Measurements from ENCODE around the gene CMTM6.

Gene CMTM6

GRCh38 chr3:32459450-32459849, 43.2 kb downstream of the CMTM6 start:
- Histone ChIP-seq H2BK15ac (ENCODE audit: low read depth, poor library complexity, severe bottlenecking) (no peak overlapping the region), H3K36me3 (ENCODE audit: control insufficient read depth in 1 of 2, insufficient read depth in 2 of 2, low read depth in 1 of 2, low read length in 2 of 2) (peaks cover 18 to 25% of the 10 kb centered on the region in 2 experiments), H3K9me3 (ENCODE audit: control insufficient read depth, low read length) (no peaks in the 10 kb centered on the region), H2BK120ac (ENCODE audit: low read depth, low read length) (no peak overlapping the region), H3K27ac (ENCODE audit: low read length, poor library complexity, severe bottlenecking) (no peak overlapping the region), H4K91ac (ENCODE audit: low read length) (no peak overlapping the region), H4K8ac (ENCODE audit: low read length) (peak overlapping the region; percentile 47), H2AFZ (ENCODE audit: low read depth, low read length) (no peak overlapping the region), H3K23ac (ENCODE audit: low read length in 2 of 2) (no peak overlapping the region), H3K4ac (ENCODE audit: low read depth in 1 of 2, low read length in 2 of 2) (no peak overlapping the region), H3K9ac (ENCODE audit: low read length) (no peak overlapping the region), H2AK5ac (ENCODE audit: low read length, severe bottlenecking) (no peak overlapping the region), H3K4me3 (ENCODE audit: insufficient read depth in 1 of 2, low read depth in 1 of 2, low read length in 2 of 2) (no peak overlapping the region), H3K4me2 (ENCODE audit: low read length, poor library complexity, severe bottlenecking) (no peak overlapping the region), H3K27me3 (ENCODE audit: control insufficient read depth in 1 of 2, insufficient read depth in 1 of 2, low read length in 2 of 2) (no peaks in the 10 kb centered on the region), H3K14ac (ENCODE audit: low read length in 2 of 2) (no peak overlapping the region), H2BK12ac (ENCODE audit: low read length in 2 of 2) (peak overlapping the region in 1 of 2 experiments; percentile 17), H3K18ac (ENCODE audit: low read depth in 1 of 2, low read length in 2 of 2) (no peak overlapping the region), H3K4me1 (ENCODE audit: control insufficient read depth, insufficient read depth, low read depth, low read length) (peaks cover 10% of the 10 kb centered on the region), H3K79me1 (replicated peaks; ENCODE audit: low read length, poor library complexity, severe bottlenecking) (no peaks in the 10 kb centered on the region), H2BK5ac (ENCODE audit: low read depth, low read length, poor library complexity, severe bottlenecking) (no peak overlapping the region)
- no peak for DNase-seq
- no CpG with 5 or more reads among the region's 5 CpGs for WGBS

GRCh38 chr3:32457971-32458471, 44.6 kb downstream of the CMTM6 start:
- Histone ChIP-seq H4K91ac (ENCODE audit: low read length) (no peak overlapping the region), H3K4me3 (ENCODE audit: insufficient read depth in 1 of 2, low read depth in 1 of 2, low read length in 2 of 2) (no peak overlapping the region), H2BK12ac (ENCODE audit: low read length in 2 of 2) (no peak overlapping the region), H3K18ac (ENCODE audit: low read depth in 1 of 2, low read length in 2 of 2) (peak overlapping the region in 1 of 2 experiments; percentile 53), H3K23ac (ENCODE audit: low read length in 2 of 2) (no peak overlapping the region), H3K79me1 (replicated peaks; ENCODE audit: low read length, poor library complexity, severe bottlenecking) (no peaks in the 10 kb centered on the region), H2BK5ac (ENCODE audit: low read depth, low read length, poor library complexity, severe bottlenecking) (no peak overlapping the region), H2BK120ac (ENCODE audit: low read depth, low read length) (no peak overlapping the region), H2BK15ac (ENCODE audit: low read depth, poor library complexity, severe bottlenecking) (no peak overlapping the region), H3K4me2 (ENCODE audit: low read length, poor library complexity, severe bottlenecking) (no peak overlapping the region), H3K14ac (ENCODE audit: low read length in 2 of 2) (no peak overlapping the region), H3K9me3 (ENCODE audit: control insufficient read depth, low read length) (no peaks in the 10 kb centered on the region), H3K36me3 (ENCODE audit: control insufficient read depth in 1 of 2, insufficient read depth in 2 of 2, low read depth in 1 of 2, low read length in 2 of 2) (peaks cover 22 to 29% of the 10 kb centered on the region in 2 experiments), H2AFZ (ENCODE audit: low read depth, low read length) (no peak overlapping the region), H2AK5ac (ENCODE audit: low read length, severe bottlenecking) (no peak overlapping the region), H3K9ac (ENCODE audit: low read length) (no peak overlapping the region), H3K27ac (ENCODE audit: low read length, poor library complexity, severe bottlenecking) (no peak overlapping the region), H3K27me3 (ENCODE audit: control insufficient read depth in 1 of 2, insufficient read depth in 1 of 2, low read length in 2 of 2) (no peaks in the 10 kb centered on the region), H4K8ac (ENCODE audit: low read length) (no peak overlapping the region), H3K4ac (ENCODE audit: low read depth in 1 of 2, low read length in 2 of 2) (no peak overlapping the region), H3K4me1 (ENCODE audit: control insufficient read depth, insufficient read depth, low read depth, low read length) (peaks cover 12% of the 10 kb centered on the region)
- no peak for DNase-seq
- WGBS = 83% methylated on average over 9 of the region's 9 CpGs

GRCh38 chr3:32456429-32457130, 46.1 kb downstream of the CMTM6 start:
- no peak for DNase-seq
- H2AFZ ChIP-seq (ENCODE audit: low read depth, low read length) = no peak overlapping the region
- 93% methylated on average over 11 of the region's 11 CpGs for WGBS

GRCh38 chr3:32455609-32456428, 46.8 kb downstream of the CMTM6 start:
- Histone ChIP-seq H3K4me3 (ENCODE audit: insufficient read depth in 1 of 2, low read depth in 1 of 2, low read length in 2 of 2) (no peak overlapping the region), H3K79me1 (replicated peaks; ENCODE audit: low read length, poor library complexity, severe bottlenecking) (no peaks in the 10 kb centered on the region), H2BK15ac (ENCODE audit: low read depth, poor library complexity, severe bottlenecking) (no peak overlapping the region), H4K91ac (ENCODE audit: low read length) (peak overlapping the region; percentile 3), H2BK120ac (ENCODE audit: low read depth, low read length) (no peak overlapping the region), H2AK5ac (ENCODE audit: low read length, severe bottlenecking) (no peak overlapping the region), H2BK5ac (ENCODE audit: low read depth, low read length, poor library complexity, severe bottlenecking) (no peak overlapping the region), H3K18ac (ENCODE audit: low read depth in 1 of 2, low read length in 2 of 2) (no peak overlapping the region), H2AFZ (ENCODE audit: low read depth, low read length) (no peak overlapping the region), H3K36me3 (ENCODE audit: control insufficient read depth in 1 of 2, insufficient read depth in 2 of 2, low read depth in 1 of 2, low read length in 2 of 2) (peaks cover 22 to 39% of the 10 kb centered on the region in 2 experiments), H3K27ac (ENCODE audit: low read length, poor library complexity, severe bottlenecking) (no peak overlapping the region), H4K8ac (ENCODE audit: low read length) (no peak overlapping the region), H3K4me1 (ENCODE audit: control insufficient read depth, insufficient read depth, low read depth, low read length) (peaks cover 12% of the 10 kb centered on the region), H3K9me3 (ENCODE audit: control insufficient read depth, low read length) (no peaks in the 10 kb centered on the region), H3K23ac (ENCODE audit: low read length in 2 of 2) (peak overlapping the region in 1 of 2 experiments; percentile 16), H3K9ac (ENCODE audit: low read length) (no peak overlapping the region), H3K4ac (ENCODE audit: low read depth in 1 of 2, low read length in 2 of 2) (no peak overlapping the region), H3K27me3 (ENCODE audit: control insufficient read depth in 1 of 2, insufficient read depth in 1 of 2, low read length in 2 of 2) (no peaks in the 10 kb centered on the region), H3K4me2 (ENCODE audit: low read length, poor library complexity, severe bottlenecking) (no peak overlapping the region), H2BK12ac (ENCODE audit: low read length in 2 of 2) (no peak overlapping the region), H3K14ac (ENCODE audit: low read length in 2 of 2) (no peak overlapping the region)
- no peak for DNase-seq
- WGBS = 91% methylated on average over 13 of the region's 15 CpGs

More at GRCh38 chr3:32456429-32457130, 46.1 kb downstream of the CMTM6 start:
- no peak overlapping the region for H2BK5ac ChIP-seq (ENCODE audit: low read depth, low read length, poor library complexity, severe bottlenecking)
- no peak overlapping the region for H3K4ac ChIP-seq (ENCODE audit: low read depth in 1 of 2, low read length in 2 of 2)
- no peak overlapping the region for H3K9ac ChIP-seq (ENCODE audit: low read length)
- H3K23ac ChIP-seq (ENCODE audit: low read length in 2 of 2) = no peak overlapping the region
- peaks cover 12% of the 10 kb centered on the region for H3K4me1 ChIP-seq (ENCODE audit: control insufficient read depth, insufficient read depth, low read depth, low read length)
- H3K4me3 ChIP-seq (ENCODE audit: insufficient read depth in 1 of 2, low read depth in 1 of 2, low read length in 2 of 2) = no peak overlapping the region
- H3K4me2 ChIP-seq (ENCODE audit: low read length, poor library complexity, severe bottlenecking) = no peak overlapping the region
- H3K27me3 ChIP-seq (ENCODE audit: control insufficient read depth in 1 of 2, insufficient read depth in 1 of 2, low read length in 2 of 2) = no peaks in the 10 kb centered on the region
- H4K8ac ChIP-seq (ENCODE audit: low read length) = no peak overlapping the region
- H3K79me1 ChIP-seq (replicated peaks; ENCODE audit: low read length, poor library complexity, severe bottlenecking) = no peaks in the 10 kb centered on the region
- no peak overlapping the region for H2AK5ac ChIP-seq (ENCODE audit: low read length, severe bottlenecking)
- H2BK15ac ChIP-seq (ENCODE audit: low read depth, poor library complexity, severe bottlenecking) = no peak overlapping the region
- H3K27ac ChIP-seq (ENCODE audit: low read length, poor library complexity, severe bottlenecking) = no peak overlapping the region
- no peak overlapping the region for H2BK12ac ChIP-seq (ENCODE audit: low read length in 2 of 2)
- H2BK120ac ChIP-seq (ENCODE audit: low read depth, low read length) = no peak overlapping the region
- H3K14ac ChIP-seq (ENCODE audit: low read length in 2 of 2) = no peak overlapping the region
- no peaks in the 10 kb centered on the region for H3K9me3 ChIP-seq (ENCODE audit: control insufficient read depth, low read length)
- H4K91ac ChIP-seq (ENCODE audit: low read length) = no peak overlapping the region
- H3K18ac ChIP-seq (ENCODE audit: low read depth in 1 of 2, low read length in 2 of 2) = no peak overlapping the region
- peaks cover 22 to 38% of the 10 kb centered on the region in 2 experiments for H3K36me3 ChIP-seq (ENCODE audit: control insufficient read depth in 1 of 2, insufficient read depth in 2 of 2, low read depth in 1 of 2, low read length in 2 of 2)
